Hepatocyte (in vitro differentiated cells): ENCODE measurements around the gene CD3G. TPM values are rescaled to one million over a fixed set of nuclear protein-coding genes. Genes with fewer than 3 reads are reported as not detected.
A peak's percentile ranks its signal among the peaks of the same experiment; 100 is the strongest.

Source experiments
- DNase-seq: peaks from one replicate; pipeline ENCODE4 v3.0.0-alpha.2; 2016; ENCODE audit warnings: low spot score
- H2AFZ ChIP-seq: fragments of 200-600 bp; sonication (generic); 2 replicates; pipeline ENCODE4 v1.6.0; 2016; ENCODE audit warnings: antibody characterized with exemption, mild to moderate bottlenecking
- H3K27ac ChIP-seq: fragments of 200-600 bp; sonication (generic); 2 replicates; pipeline ENCODE4 v1.5.1; 2016; ENCODE audit warnings: mild to moderate bottlenecking
- H3K27me3 ChIP-seq: fragments of 200-600 bp; sonication (generic); 2 replicates; pipeline ENCODE4 v1.6.1; 2016
- H3K36me3 ChIP-seq: fragments of 200-600 bp; sonication (generic); replicated peaks from 2 replicates; pipeline ENCODE4 v1.5.1; 2016; ENCODE audit warnings: low read depth; ENCODE audit not compliant: insufficient read depth
- H3K4me1 ChIP-seq: fragments of 200-600 bp; sonication (generic); 2 replicates; pipeline ENCODE4 v1.5.1; 2016; ENCODE audit warnings: mild to moderate bottlenecking, moderate library complexity; ENCODE audit not compliant: insufficient read depth
- H3K4me2 ChIP-seq: fragments of 200-600 bp; sonication (generic); 2 replicates; pipeline ENCODE4 v1.6.0; 2016
- H3K4me3 ChIP-seq: fragments of 200-600 bp; sonication (generic); 2 replicates; pipeline ENCODE4 v1.5.1; 2016; ENCODE audit warnings: mild to moderate bottlenecking
- H3K79me2 ChIP-seq: fragments of 200-600 bp; sonication (generic); 2 replicates; pipeline ENCODE4 v1.6.0; 2017; ENCODE audit warnings: mild to moderate bottlenecking
- H3K9me2 ChIP-seq: fragments of 200-600 bp; sonication (generic); replicated peaks from 2 replicates; pipeline ENCODE4 v1.6.0; 2017; ENCODE audit warnings: mild to moderate bottlenecking; ENCODE audit not compliant: insufficient read depth
- H3K9me3 ChIP-seq: fragments of 200-600 bp; sonication (generic); 2 replicates; pipeline ENCODE4 v1.5.1; 2016; ENCODE audit warnings: low read depth, mild to moderate bottlenecking
- H4K20me1 ChIP-seq: fragments of 200-600 bp; sonication (generic); 2 replicates; pipeline ENCODE4 v1.6.0; 2016; ENCODE audit warnings: mild to moderate bottlenecking; ENCODE audit not compliant: insufficient read depth, poor library complexity, severe bottlenecking
- CTCF ChIP-seq: fragments of 200-600 bp; sonication (generic); IDR thresholded peaks from 2 replicates; pipeline ENCODE4 v1.5.1; 2016; ENCODE audit warnings: antibody characterized with exemption, mild to moderate bottlenecking; ENCODE audit not compliant: poor library complexity
- EZH2 ChIP-seq: fragments of 200-600 bp; sonication (generic); IDR thresholded peaks from 2 replicates; pipeline ENCODE4 v1.6.1; 2016; ENCODE audit warnings: antibody characterized with exemption, mild to moderate bottlenecking, borderline replicate concordance
- EZH2phosphoT487 ChIP-seq: fragments of 200-600 bp; sonication (generic); IDR thresholded peaks from one replicate; pipeline ENCODE4 v1.6.1; 2018; ENCODE audit warnings: antibody characterized with exemption, mild to moderate bottlenecking, low read depth, moderate library complexity; ENCODE audit not compliant: unreplicated experiment, severe bottlenecking
- WGBS: methylation state at CpG from one replicate; pipeline ENCODE4 v1.1.6; 2016; ENCODE audit warnings: low lambda C conversion rate; ENCODE audit errors: missing lambda C conversion rate; 5-methylcytosine and 5-hydroxymethylcytosine counted together
- polyA plus RNA-seq: library from polyadenylated mRNA; unstranded; fragments of >200 nt; fragmentation: Nextera tagmentation; extraction: Ambion mirVana; gene quantifications from 2 replicates; pipeline ENCODE4 v1.2.1, GENCODE V29; 2016
- total RNA-seq: library from RNA; depleted of rRNA; stranded (reverse); fragments of >200 nt; gene quantifications from 2 replicates; pipeline ENCODE4 v1.2.3, GENCODE V29; 2014

The CD3G gene
- total and polyA plus RNA-seq, 2 experiments from 2014 or later = 0.11 to 0.50 TPM

- H3K27me3 ChIP-seq = peaks cover 13% of the 10 kb centered on the region
- no peaks in the 10 kb centered on the region for H4K20me1 ChIP-seq
- no peaks in the 10 kb centered on the region for H3K9me3 ChIP-seq
- 81% methylated on average over 6 of the region's 6 CpGs for WGBS
- TF ChIP-seq EZH2phosphoT487 (no peak), EZH2 (no peak), CTCF (no peak)
- no peak for DNase-seq
- H3K9me2 ChIP-seq = no peaks in the 10 kb centered on the region
- H2AFZ ChIP-seq = no peak overlapping the region
- no peaks in the 10 kb centered on the region for H3K4me1 ChIP-seq
- no peak overlapping the region for H3K27ac ChIP-seq
- H3K4me3 ChIP-seq = no peak overlapping the region
- H3K4me2 ChIP-seq = no peak overlapping the region
- H3K36me3 ChIP-seq = no peaks in the 10 kb centered on the region
- H3K79me2 ChIP-seq = no peaks in the 10 kb centered on the region
Observed at GRCh38 chr11:118349475-118349874, 5.3 kb downstream of the CD3G start.

- TF ChIP-seq EZH2 (no peak), CTCF (peak; percentile 79)
- no peaks in the 10 kb centered on the region for H4K20me1 ChIP-seq
- H3K9me3 ChIP-seq = no peaks in the 10 kb centered on the region
- peaks cover 13% of the 10 kb centered on the region for H3K27me3 ChIP-seq
- H2AFZ ChIP-seq = no peak overlapping the region
- DNase-seq = peak; percentile 34
- H3K79me2 ChIP-seq = no peaks in the 10 kb centered on the region
- no peaks in the 10 kb centered on the region for H3K4me1 ChIP-seq
- no peak overlapping the region for H3K4me2 ChIP-seq
- H3K36me3 ChIP-seq = no peaks in the 10 kb centered on the region
- WGBS = 11% methylated on average over 6 of the region's 6 CpGs
- H3K9me2 ChIP-seq = no peaks in the 10 kb centered on the region
- no peak overlapping the region for H3K4me3 ChIP-seq
- H3K27ac ChIP-seq = no peak overlapping the region
Observed at GRCh38 chr11:118353084-118353710, 9.1 kb downstream of the CD3G start.

GRCh38 chr11:118358071-118358470 is 13.9 kb downstream of the CD3G start:
- Histone ChIP-seq H3K4me1 (no peaks in the 10 kb centered on the region), H3K79me2 (peaks cover 35% of the 10 kb centered on the region), H3K9me3 (no peaks in the 10 kb centered on the region), H3K4me2 (no peak overlapping the region), H4K20me1 (no peaks in the 10 kb centered on the region), H3K27me3 (no peaks in the 10 kb centered on the region), H3K4me3 (no peak overlapping the region), H3K27ac (no peak overlapping the region), H3K9me2 (no peaks in the 10 kb centered on the region), H2AFZ (no peak overlapping the region), H3K36me3 (no peaks in the 10 kb centered on the region)
- WGBS = 51% methylated on average over 3 of the region's 3 CpGs
- TF ChIP-seq EZH2 (no peak), EZH2phosphoT487 (no peak), CTCF (no peak)
- no peak for DNase-seq
